IMR-90 (cell line): ENCODE results near the gene LRRC61. TPM values are rescaled to one million over a fixed set of nuclear protein-coding genes. Genes with fewer than 3 reads are reported as not detected.
A peak's percentile ranks its signal among the peaks of the same experiment; 100 is the strongest.

Source experiments
- ATAC-seq: fragments of 200-7000 bp; cut with Tn5 transposase; 2 replicates; pipeline ENCODE4 v1.9.1; 2020; ENCODE audit warnings: low read depth, mild to moderate bottlenecking, moderate library complexity
- BruUV-seq: library from RNA; stranded (reverse); fragments of 400-500 nt; replicated peaks from 2 replicates; lab custom pipeline; 2021; lab: Mats Ljungman, UMichigan
- CTCF ChIA-PET: fragments of 300-600 bp; formaldehyde crosslinking; extraction: SDS; loops from one replicate; lab custom pipeline; 2021; ENCODE audit warnings: antibody characterized with exemption; lab: Yijun Ruan, JAX
- POLR2A ChIA-PET: fragments of 300-600 bp; sonication (Branson Sonifier 250); formaldehyde crosslinking; loops from one replicate; lab custom pipeline; 2022; ENCODE audit warnings: antibody characterized with exemption; ENCODE audit not compliant: unreplicated experiment; lab: Charles Lee
- DNase-seq: peaks from one replicate; pipeline ENCODE4 v3.0.0; 2013
- H2AFZ ChIP-seq: replicated peaks from 2 replicates; pipeline ENCODE3; 2013; ENCODE audit warnings: low read length, mild to moderate bottlenecking; ENCODE audit not compliant: poor library complexity
- H2AK5ac ChIP-seq: 2 replicates; pipeline ENCODE4 v1.6.1; 2013; ENCODE audit warnings: low read depth, low read length, inconsistent platforms
- H2AK9ac ChIP-seq: replicated peaks from 2 replicates; pipeline ENCODE3; 2013; ENCODE audit warnings: mild to moderate bottlenecking, low read depth, low read length, moderate library complexity; ENCODE audit not compliant: poor library complexity
- H2BK120ac ChIP-seq: 2 replicates; pipeline ENCODE4 v1.6.1; 2013; ENCODE audit warnings: low read depth, low read length, inconsistent platforms
- H2BK15ac ChIP-seq: 3 replicates; pipeline ENCODE4 v1.6.1; 2013; ENCODE audit warnings: low read depth, low read length, inconsistent platforms
- H2BK20ac ChIP-seq: 2 replicates; pipeline ENCODE4 v1.6.1; 2013; ENCODE audit warnings: low read depth, mild to moderate bottlenecking, inconsistent platforms, low read length, moderate library complexity
- H2BK5ac ChIP-seq: 2 replicates; pipeline ENCODE4 v1.6.1; 2013; ENCODE audit warnings: mild to moderate bottlenecking, low read depth, low read length, inconsistent platforms; ENCODE audit not compliant: poor library complexity, severe bottlenecking
- H3K14ac ChIP-seq: replicated peaks from 2 replicates; pipeline ENCODE4 v1.6.1; 2013; ENCODE audit warnings: low read depth, low read length, inconsistent platforms
- H3K18ac ChIP-seq: 2 replicates; pipeline ENCODE4 v1.6.1; 2013; ENCODE audit warnings: low read depth, low read length, control low read depth
- H3K23ac ChIP-seq: 2 replicates; pipeline ENCODE4 v1.6.1; 2013; ENCODE audit warnings: low read depth, low read length, inconsistent platforms
- H3K27ac ChIP-seq: 2 replicates; pipeline ENCODE4 v1.5.1; 2013; ENCODE audit warnings: mild to moderate bottlenecking, control low read depth, low read length; ENCODE audit not compliant: insufficient read depth
- H3K27me3 ChIP-seq: 2 replicates; pipeline ENCODE4 v1.6.1; 2013; ENCODE audit warnings: low read length; ENCODE audit not compliant: control insufficient read depth, insufficient read depth
- H3K36me3 ChIP-seq: 2 replicates; pipeline ENCODE4 v1.6.1; 2013; ENCODE audit warnings: low read length, mixed read lengths; ENCODE audit not compliant: control insufficient read depth, insufficient read depth
- H3K4ac ChIP-seq: 2 replicates; pipeline ENCODE4 v1.6.1; 2013; ENCODE audit warnings: low read depth, low read length, inconsistent platforms
- H3K4me1 ChIP-seq: 2 replicates; pipeline ENCODE4 v1.6.1; 2013; ENCODE audit warnings: low read length, mixed read lengths; ENCODE audit not compliant: control insufficient read depth, insufficient read depth
- H3K4me2 ChIP-seq: 2 replicates; pipeline ENCODE4 v1.6.1; 2013; ENCODE audit warnings: low read depth, mild to moderate bottlenecking, control low read depth, low read length, moderate library complexity
- H3K4me3 ChIP-seq: 2 replicates; pipeline ENCODE4 v1.5.1; 2013; ENCODE audit warnings: low read depth, mild to moderate bottlenecking, control low read depth, low read length, moderate library complexity; ENCODE audit not compliant: insufficient read depth
- H3K56ac ChIP-seq: 2 replicates; pipeline ENCODE4 v1.6.1; 2013; ENCODE audit warnings: low read length, inconsistent platforms; ENCODE audit not compliant: insufficient read depth; ENCODE audit errors: extremely low read depth
- H3K79me1 ChIP-seq, 2 experiments: 2 replicates each; pipeline ENCODE4 v1.6.1; 2013; ENCODE audit warnings: low read length in 2 of 2, inconsistent platforms in 1 of 2, low read depth in 1 of 2
- H3K9ac ChIP-seq: 2 replicates; pipeline ENCODE4 v1.6.1; 2013; ENCODE audit warnings: low read depth, low read length, control low read depth
- H3K9me1 ChIP-seq: 2 replicates; pipeline ENCODE4 v1.6.1; 2013; ENCODE audit warnings: low read length, inconsistent platforms; ENCODE audit not compliant: insufficient read depth
- H3K9me3 ChIP-seq: 2 replicates; pipeline ENCODE4 v1.6.1; 2013; ENCODE audit warnings: low read length; ENCODE audit not compliant: control insufficient read depth, insufficient read depth
- H4K20me1 ChIP-seq: 2 replicates; pipeline ENCODE4 v1.6.1; 2013; ENCODE audit warnings: low read length, inconsistent platforms; ENCODE audit not compliant: insufficient read depth
- H4K5ac ChIP-seq: 2 replicates; pipeline ENCODE4 v1.6.1; 2013; ENCODE audit warnings: mild to moderate bottlenecking, low read depth, low read length, control low read depth
- H4K8ac ChIP-seq, 2 experiments: 2 replicates each; pipeline ENCODE4 v1.6.1; 2013; ENCODE audit warnings: low read depth in 2 of 2, low read length in 2 of 2, control low read depth in 1 of 2, inconsistent platforms in 1 of 2
- H4K91ac ChIP-seq: 2 replicates; pipeline ENCODE4 v1.6.1; 2013; ENCODE audit warnings: low read depth, low read length, inconsistent platforms; ENCODE audit not compliant: insufficient read depth
- CEBPB ChIP-seq: IDR thresholded peaks from 2 replicates; pipeline ENCODE4 v1.6.1; 2012; ENCODE audit warnings: low read depth, low read length, improper control_type of control experiment
- MAFK ChIP-seq: IDR thresholded peaks from 2 replicates; pipeline ENCODE4 v1.6.1; 2012; ENCODE audit warnings: low read depth, low read length, improper control_type of control experiment
- NFE2L2 ChIP-seq: fragments of 150-350 bp; IDR thresholded peaks from 2 replicates; pipeline ENCODE4 v1.6.1; 2016; ENCODE audit warnings: low read depth, mild to moderate bottlenecking, low read length
- WGBS, 2 experiments: methylation state at CpG; one replicate each; pipeline versions ENCODE4 v1.1.5 to v1.1.7; 2013; ENCODE audit warnings: missing lambda C conversion rate in 2 of 2; ENCODE audit not compliant: insufficient read length in 1 of 2; ENCODE audit errors: extremely low coverage in 2 of 2; 5-methylcytosine and 5-hydroxymethylcytosine counted together
- dilution Hi-C: fragments of 300-500 bp; cut with HindIII; formaldehyde crosslinking; loops from one replicate; pipeline ENCODE4 v1.14.3; 2018; ENCODE audit warnings: low sequenced_read_pairs; ENCODE audit not compliant: unreplicated experiment
- in situ Hi-C: fragments of 300-500 bp; cut with MboI; formaldehyde crosslinking; loops from 3 replicates; pipeline ENCODE4 v1.14.3; 2019; ENCODE audit warnings: low sequenced_read_pairs, inconsistent platforms, mixed read lengths
- intact Hi-C: fragments of 100-400 bp; cut with micrococcal nuclease; formaldehyde crosslinking; loops from 2 replicates; pipeline ENCODE4 v1.10.0; 2022
- polyA plus RNA-seq, 3 experiments: library from polyadenylated mRNA; depleted of rRNA; stranded (reverse); fragments of >200 nt; gene quantifications; 2 replicates each; pipeline ENCODE4 v1.2.3, GENCODE V29; 2012; ENCODE audit warnings: low replicate concordance in 1 of 3
- total RNA-seq: library from RNA; depleted of rRNA; stranded (reverse); fragments of >200 nt; gene quantifications from 2 replicates; pipeline ENCODE4 v1.2.3, GENCODE V29; 2012

Gene LRRC61
- total and polyA plus RNA-seq, 2 of the 4 experiments (the other 2 are of a cell fraction): 0.07 TPM; not detected in 1

DNA sequence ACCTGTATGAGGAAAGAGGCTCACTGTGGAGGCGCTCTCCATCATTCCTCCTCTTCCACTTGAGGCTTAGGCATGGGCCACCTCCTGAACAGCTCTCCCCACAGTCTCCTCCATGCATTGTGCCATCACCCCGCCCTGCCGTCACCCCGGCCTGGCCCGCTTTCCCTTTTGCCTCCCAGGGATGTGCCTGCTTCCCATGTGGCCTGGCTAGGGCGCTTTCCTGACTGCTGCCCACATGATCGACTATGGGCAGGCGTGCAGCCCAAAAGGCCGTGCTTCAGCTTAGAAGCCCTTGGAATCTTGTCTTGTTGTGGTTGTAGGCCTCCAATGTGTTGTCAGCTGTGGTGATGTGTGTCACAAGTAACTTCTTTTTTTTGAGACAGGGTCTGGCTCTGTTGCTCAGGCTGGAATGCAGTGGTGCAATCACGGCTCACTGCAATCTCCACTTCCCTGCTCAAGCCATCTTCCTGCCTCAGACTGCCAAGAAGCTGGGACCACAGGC lies 2.0 kb downstream of the LRRC61 start:
- Histone ChIP-seq H3K4me2 (no peak overlapping the region), H3K23ac (no peak overlapping the region), H3K14ac (no peak overlapping the region), H2AK5ac (no peak overlapping the region), H4K8ac (no peak overlapping the region; a peak in 1 of 4 replicates), H3K27me3 (no peaks in the 10 kb centered on the region; the same call in 1 of the 2 replicates), H2BK20ac (no peak overlapping the region; the same call in 1 of the 2 replicates), H3K4me1 (peaks cover 10% of the 10 kb centered on the region; the same call in 1 of the 2 replicates), H2BK120ac (no peak overlapping the region), H2BK15ac (no peak overlapping the region), H3K27ac (peak overlapping the region; percentile 63; the same call in 1 of the 2 replicates), H3K4ac (no peak overlapping the region), H3K4me3 (no peak overlapping the region), H2BK5ac (no peak overlapping the region), H3K36me3 (no peaks in the 10 kb centered on the region), H3K18ac (no peak overlapping the region; the same call in 1 of the 2 replicates), H2AK9ac (no peak overlapping the region), H4K91ac (no peak overlapping the region), H2AFZ (no peak overlapping the region), H3K9me3 (no peaks in the 10 kb centered on the region), H3K56ac (no peak overlapping the region), H4K5ac (no peak overlapping the region; the same call in 1 of the 2 replicates), H4K20me1 (no peaks in the 10 kb centered on the region), H3K9ac (no peak overlapping the region), H3K79me1 (no peaks in the 10 kb centered on the region), H3K9me1 (no peaks in the 10 kb centered on the region)
- dilution Hi-C loops: no loop called here
- CTCF ChIA-PET: interaction anchor here (0.9 kb wide), 1 partner anchor 14 kb away, joined by 3 read pairs; no protein-coding TSS in a partner anchor
- in situ Hi-C loops: no loop called here
- TF ChIP-seq MAFK: no peak
- peak; percentile 47; the same call in 1 of the 2 replicates for TF ChIP-seq CEBPB
- TF ChIP-seq NFE2L2: no peak
- BruUV-seq: no TSS peak
- DNase-seq: peak; percentile 17
- WGBS, 2 experiments: 86% methylated on average over 4 of the region's 10 CpGs; no CpG with 5 or more reads in 1 of the 2 experiments
- POLR2A ChIA-PET: interaction anchor here (0.5 kb wide), 1 partner anchor 30 kb away, joined by 6 read pairs; no protein-coding TSS in a partner anchor
- ATAC-seq: peak; percentile 76
- intact Hi-C loops: no loop called here
